Cardiac fibroblast (primary cell): ENCODE results near the gene BBS9.
A peak's percentile ranks its signal among the peaks of the same experiment; 100 is the strongest.

ENCODE experiments used
- DNase-seq, 2 donors: peaks; one replicate each; pipeline versions ENCODE4 v3.0.0 to v3.0.0-alpha.2; 2010; ENCODE audit warnings: low read depth in 2 of 2
- H3K4me3 ChIP-seq, 2 donors: replicated peaks in 1 of 2; 1 replicate in 1 of 2; 2 replicates in 1 of 2; pipeline ENCODE4 v1.5.1; 2011; ENCODE audit warnings: low read depth in 2 of 2, low read length in 2 of 2, mild to moderate bottlenecking in 2 of 2, moderate library complexity in 1 of 2
- TF ChIP-seq, protein P1 (sequence below): IDR thresholded peaks from one replicate; pipeline ENCODE4 v1.5.1; 2011; ENCODE audit warnings: low read depth, mild to moderate bottlenecking, low read length, inconsistent platforms

BBS9 gene

DNA sequence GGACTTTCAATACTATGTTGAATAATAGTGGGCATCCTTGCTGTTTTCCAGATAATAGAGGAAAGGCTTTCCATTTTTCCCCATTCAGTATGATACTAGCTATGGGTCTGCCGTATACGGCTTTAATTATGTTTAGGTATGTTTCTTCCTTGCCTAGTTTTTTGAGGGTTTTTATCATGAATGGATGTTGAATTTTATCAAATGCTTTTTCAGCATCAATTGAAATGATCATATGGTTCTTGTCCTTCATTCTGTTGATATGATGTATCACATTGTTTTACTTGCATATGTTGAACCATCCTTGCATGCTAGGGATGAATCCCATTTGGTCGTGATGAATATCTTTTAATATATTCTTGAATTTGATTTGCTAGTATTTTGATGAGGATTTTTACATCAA, 11.0 kb upstream of the BBS9 start:
- DNase-seq = no peak
- H3K4me3 ChIP-seq = no peak overlapping the region
- TF ChIP-seq, protein P1, sequence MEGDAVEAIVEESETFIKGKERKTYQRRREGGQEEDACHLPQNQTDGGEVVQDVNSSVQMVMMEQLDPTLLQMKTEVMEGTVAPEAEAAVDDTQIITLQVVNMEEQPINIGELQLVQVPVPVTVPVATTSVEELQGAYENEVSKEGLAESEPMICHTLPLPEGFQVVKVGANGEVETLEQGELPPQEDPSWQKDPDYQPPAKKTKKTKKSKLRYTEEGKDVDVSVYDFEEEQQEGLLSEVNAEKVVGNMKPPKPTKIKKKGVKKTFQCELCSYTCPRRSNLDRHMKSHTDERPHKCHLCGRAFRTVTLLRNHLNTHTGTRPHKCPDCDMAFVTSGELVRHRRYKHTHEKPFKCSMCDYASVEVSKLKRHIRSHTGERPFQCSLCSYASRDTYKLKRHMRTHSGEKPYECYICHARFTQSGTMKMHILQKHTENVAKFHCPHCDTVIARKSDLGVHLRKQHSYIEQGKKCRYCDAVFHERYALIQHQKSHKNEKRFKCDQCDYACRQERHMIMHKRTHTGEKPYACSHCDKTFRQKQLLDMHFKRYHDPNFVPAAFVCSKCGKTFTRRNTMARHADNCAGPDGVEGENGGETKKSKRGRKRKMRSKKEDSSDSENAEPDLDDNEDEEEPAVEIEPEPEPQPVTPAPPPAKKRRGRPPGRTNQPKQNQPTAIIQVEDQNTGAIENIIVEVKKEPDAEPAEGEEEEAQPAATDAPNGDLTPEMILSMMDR = no peak

DNA sequence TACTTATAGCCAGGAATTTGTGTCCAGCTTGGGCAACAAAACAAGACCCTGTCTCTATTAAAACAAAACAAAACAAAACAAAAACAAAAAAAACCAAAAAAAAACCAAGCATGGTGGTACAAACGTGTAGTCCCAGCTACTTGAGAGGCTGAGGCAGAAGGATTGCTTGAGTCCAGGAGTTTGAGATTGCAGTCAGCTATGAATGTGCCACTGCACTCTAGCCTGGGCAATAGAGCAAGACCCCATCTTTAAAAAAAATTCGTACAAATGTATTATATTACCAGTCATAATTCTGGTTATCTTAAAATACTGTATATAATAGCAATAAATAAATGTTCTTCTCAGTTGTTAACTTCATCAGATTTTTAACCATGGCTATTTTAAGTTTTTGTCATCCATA, 2.3 kb upstream of the BBS9 start:
- H3K4me3 ChIP-seq = no peak overlapping the region
- TF ChIP-seq, protein P1 = no peak
- DNase-seq = no peak

DNA sequence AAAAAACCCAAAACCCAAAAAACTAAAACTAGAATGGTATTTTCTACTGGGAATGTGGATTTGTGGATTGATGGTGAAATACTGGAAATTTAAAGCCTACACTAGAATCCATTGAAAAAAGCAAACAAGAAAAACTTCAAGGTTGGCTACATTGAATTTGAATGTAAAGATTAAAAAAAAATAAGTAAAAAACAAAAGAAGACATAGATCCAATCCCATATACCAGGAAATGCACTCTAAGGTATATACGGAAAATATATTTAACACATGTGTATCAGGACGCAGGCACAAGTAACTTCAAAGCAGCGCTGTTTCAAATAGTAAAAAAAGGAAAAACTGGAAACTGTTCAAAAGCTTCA, 754 bp upstream of the BBS9 start:
- no peak for DNase-seq
- TF ChIP-seq, protein P1 = no peak
- peak overlapping the region; percentile 90 to 91 for H3K4me3 ChIP-seq

DNA sequence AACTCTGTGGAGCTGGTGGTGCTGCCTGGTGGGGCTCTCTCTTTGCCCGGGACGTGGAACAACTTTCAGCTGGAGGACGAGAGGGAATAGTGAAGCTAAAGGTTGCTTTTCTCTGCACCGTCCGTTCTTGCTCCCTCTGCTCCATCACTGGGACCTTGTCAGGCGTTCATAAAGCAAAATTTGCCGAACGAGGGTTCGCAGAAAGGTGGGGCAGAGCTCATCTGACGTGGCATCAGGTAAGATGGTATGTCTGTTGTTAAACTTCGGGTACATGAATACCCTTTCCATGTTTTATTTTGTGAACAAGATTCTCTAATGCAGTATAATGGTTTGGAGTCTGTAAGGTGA, 416 bp downstream of the BBS9 start:
- TF ChIP-seq, protein P1 = no peak
- no peak for DNase-seq
- H3K4me3 ChIP-seq = peak overlapping the region; percentile 90 to 91

DNA sequence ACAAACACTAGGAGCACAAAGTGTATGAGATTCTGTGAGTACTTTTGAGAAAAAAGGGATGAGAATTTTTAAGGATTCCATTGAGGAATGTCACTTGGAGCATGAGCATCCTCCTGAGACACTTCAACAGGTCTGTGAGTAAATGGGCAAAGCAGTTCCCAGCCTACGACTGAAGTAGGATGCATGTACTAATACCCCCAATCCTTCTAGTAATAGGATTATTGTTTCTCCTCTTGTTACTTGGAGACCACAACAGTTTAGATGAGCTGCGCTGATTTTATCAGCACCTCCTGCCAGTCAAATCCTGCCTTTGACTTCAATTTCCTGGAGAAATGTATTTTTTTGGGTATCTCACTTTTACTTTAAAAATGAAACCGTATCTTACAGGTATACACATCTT, 820 bp downstream of the BBS9 start:
- peak; percentile 15 to 17 for DNase-seq
- peak overlapping the region; percentile 90 to 91 for H3K4me3 ChIP-seq
- TF ChIP-seq, protein P1 = no peak

DNA sequence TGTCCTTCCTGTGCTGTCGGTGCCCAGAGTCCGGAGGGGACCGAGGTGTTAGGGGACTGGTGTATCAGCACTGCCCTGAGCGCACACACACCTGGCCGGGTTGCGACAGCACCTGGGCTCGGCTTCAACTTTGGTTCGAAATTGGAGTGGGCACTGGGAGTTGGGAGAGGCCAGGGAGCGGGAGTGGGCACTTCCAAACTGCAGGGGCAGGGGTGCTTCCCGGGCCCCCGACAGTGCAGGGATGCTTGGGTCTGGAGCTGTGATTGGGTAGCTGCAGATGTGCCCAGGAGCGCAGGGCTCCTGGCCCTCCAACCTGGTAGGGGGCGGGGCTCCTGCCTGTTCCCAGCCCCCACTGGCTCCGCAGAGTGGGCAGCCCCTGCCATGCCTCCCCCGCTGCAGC, 7.7 kb downstream of the BBS9 start:
- no peak for DNase-seq
- H3K4me3 ChIP-seq = no peak overlapping the region
- TF ChIP-seq, protein P1 = no peak

DNA sequence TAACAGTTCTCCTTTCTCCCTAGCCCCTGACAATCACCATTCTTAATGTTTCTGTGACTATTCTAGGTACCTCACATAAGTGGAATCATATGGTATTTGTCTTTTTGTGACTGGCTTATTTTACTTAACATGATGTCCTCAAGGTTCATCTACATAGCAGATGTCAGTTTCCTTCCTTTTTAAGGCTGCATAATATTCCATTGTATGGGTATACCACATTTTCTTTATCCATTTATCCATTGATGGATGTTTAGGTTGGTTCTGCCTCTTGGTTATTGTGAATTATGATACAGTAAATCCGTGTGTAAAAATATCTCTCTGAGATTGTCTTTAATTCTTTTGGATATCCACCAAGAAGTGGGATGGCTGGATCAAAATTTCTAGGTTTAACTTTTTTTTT, 13.2 kb downstream of the BBS9 start:
- TF ChIP-seq, protein P1 = no peak
- no peak for DNase-seq
- no peak overlapping the region for H3K4me3 ChIP-seq
